PC-3 (cell line): ENCODE results near the gene NOD1. TPM values are rescaled to one million over a fixed set of nuclear protein-coding genes. Genes with fewer than 3 reads are reported as not detected.
"Not testable (repeated sequence)": the region's sequence is repeated elsewhere in the genome, so short reads cannot be mapped to it uniquely, and the experiment has no call there.

Experiments used
- ATAC-seq: fragments of 200-7000 bp; cut with Tn5 transposase; 2 replicates; pipeline ENCODE4 v1.9.1; 2020; ENCODE audit warnings: mild to moderate bottlenecking, moderate library complexity
- BruUV-seq: library from RNA; stranded (reverse); fragments of 400-500 nt; replicated peaks from 2 replicates; lab custom pipeline; 2021; lab: Mats Ljungman, UMichigan
- CTCF ChIA-PET: fragments of 300-600 bp; sonication (Branson Sonifier 250); formaldehyde crosslinking; loops from one replicate; lab custom pipeline; 2022; ENCODE audit warnings: antibody characterized with exemption; lab: Charles Lee
- POLR2A ChIA-PET: fragments of 300-600 bp; sonication (Branson Sonifier 250); formaldehyde crosslinking; loops from one replicate; lab custom pipeline; 2022; ENCODE audit warnings: antibody characterized with exemption; ENCODE audit not compliant: unreplicated experiment; lab: Charles Lee
- DNase-seq: peaks from one replicate; pipeline ENCODE4 v3.0.0-alpha.2; 2015
- H2AFZ ChIP-seq: fragments of 300-600 bp; sonication (generic); 2 replicates; pipeline ENCODE4 v1.6.0; 2016; ENCODE audit warnings: antibody characterized with exemption, low read length
- H3F3A ChIP-seq: fragments of 300-600 bp; sonication (generic); one replicate; pipeline ENCODE4 v1.6.0; 2017; ENCODE audit warnings: antibody characterized with exemption, low read length, control low read depth, mild to moderate bottlenecking; ENCODE audit not compliant: unreplicated experiment
- H3K27ac ChIP-seq: fragments of 300-600 bp; sonication (generic); 2 replicates; pipeline ENCODE4 v1.5.1; 2016; ENCODE audit warnings: mild to moderate bottlenecking, low read length
- H3K27me3 ChIP-seq: fragments of 300-600 bp; sonication (generic); 2 replicates; pipeline ENCODE4 v1.6.1; 2016; ENCODE audit warnings: low read length, mixed read lengths
- H3K36me3 ChIP-seq: fragments of 300-600 bp; sonication (generic); 2 replicates; pipeline ENCODE4 v1.6.1; 2016; ENCODE audit warnings: low read depth, mixed run types, low read length, mixed read lengths
- H3K4me1 ChIP-seq: fragments of 300-600 bp; sonication (generic); 2 replicates; pipeline ENCODE4 v1.5.1; 2016; ENCODE audit warnings: low read length; ENCODE audit not compliant: insufficient read depth
- H3K4me2 ChIP-seq: fragments of 300-600 bp; sonication (generic); 2 replicates; pipeline ENCODE4 v1.6.0; 2016; ENCODE audit warnings: low read length
- H3K4me3 ChIP-seq: fragments of 300-600 bp; sonication (generic); 2 replicates; pipeline ENCODE4 v1.5.1; 2016; ENCODE audit warnings: mild to moderate bottlenecking, low read length, mixed read lengths
- H3K79me2 ChIP-seq: fragments of 300-600 bp; sonication (generic); 2 replicates; pipeline ENCODE4 v1.6.1; 2017; ENCODE audit warnings: low read length, mixed read lengths
- H3K9ac ChIP-seq: fragments of 300-600 bp; sonication (generic); 2 replicates; pipeline ENCODE4 v1.6.0; 2016; ENCODE audit warnings: mild to moderate bottlenecking, low read length
- H3K9me2 ChIP-seq: fragments of 300-600 bp; sonication (generic); replicated peaks from 2 replicates; pipeline ENCODE4 v1.6.1; 2016; ENCODE audit warnings: mixed run types, low read length, mixed read lengths
- H3K9me3 ChIP-seq: fragments of 300-600 bp; sonication (generic); 2 replicates; pipeline ENCODE4 v1.6.1; 2016; ENCODE audit warnings: low read length, mixed read lengths
- H4K20me1 ChIP-seq: fragments of 300-600 bp; sonication (generic); 2 replicates; pipeline ENCODE4 v1.6.1; 2016; ENCODE audit warnings: low read length, mixed read lengths
- CTCF ChIP-seq: fragments of 300-600 bp; sonication (generic); conservative IDR thresholded peaks from 2 replicates; pipeline ENCODE4 v1.5.1; 2017; ENCODE audit warnings: antibody characterized with exemption, low read depth, mild to moderate bottlenecking, low read length
- EZH2 ChIP-seq: fragments of 300-600 bp; sonication (generic); IDR thresholded peaks from one replicate; pipeline ENCODE4 v1.6.1; 2017; ENCODE audit warnings: antibody characterized with exemption, mild to moderate bottlenecking, low read length; ENCODE audit not compliant: unreplicated experiment
- EZH2phosphoT487 ChIP-seq: fragments of 300-600 bp; sonication (generic); IDR thresholded peaks from 2 replicates; pipeline ENCODE4 v1.6.1; 2018; ENCODE audit warnings: mild to moderate bottlenecking, antibody characterized with exemption, low read length, borderline replicate concordance
- intact Hi-C: fragments of 100-400 bp; cut with micrococcal nuclease; formaldehyde crosslinking; loops from 2 replicates; pipeline ENCODE4 v1.9.0; 2023
- total RNA-seq: library from RNA; depleted of rRNA; stranded (reverse); fragments of >200 nt; gene quantifications from 2 replicates; pipeline ENCODE4 v1.2.3, GENCODE V29; 2014

NOD1 gene
- total RNA-seq, 1 experiment from 2014 or later: 5.9 TPM

DNA sequence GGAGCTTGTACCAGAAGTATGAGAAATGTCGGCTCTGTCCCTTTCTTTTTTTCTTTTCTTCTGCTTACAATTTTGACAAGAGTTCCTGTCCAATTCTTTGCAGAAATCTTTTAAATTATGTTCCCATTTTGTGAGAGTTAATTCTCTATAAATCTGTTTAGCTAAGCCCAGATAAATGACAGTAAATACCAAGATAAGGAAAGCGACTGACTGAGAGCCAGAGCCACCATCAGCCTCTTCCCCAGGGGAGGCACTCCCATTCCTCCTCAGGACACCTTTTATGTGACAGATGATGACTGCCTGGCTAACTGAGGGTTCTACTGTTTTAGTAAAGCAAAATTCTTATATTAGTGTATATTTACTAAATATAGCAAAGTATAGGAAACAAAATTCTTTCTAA lies 32.9 kb upstream of the NOD1 start:
- POLR2A ChIA-PET: no interaction called here
- Histone ChIP-seq H3K36me3 (no peaks in the 10 kb centered on the region), H3K79me2 (no peaks in the 10 kb centered on the region), H3K4me2 (no peak overlapping the region), H3K27ac (no peak overlapping the region), H3K4me3 (no peak overlapping the region), H4K20me1 (no peaks in the 10 kb centered on the region), H3K9me2 (no peaks in the 10 kb centered on the region), H3F3A (no peaks in the 10 kb centered on the region), H3K9me3 (no peaks in the 10 kb centered on the region), H3K27me3 (no peaks in the 10 kb centered on the region), H3K9ac (no peak overlapping the region), H2AFZ (no peak overlapping the region), H3K4me1 (peaks cover 12% of the 10 kb centered on the region; the same call in 1 of the 2 replicates)
- TF ChIP-seq EZH2: no peak
- TF ChIP-seq CTCF: no peak
- no peak for TF ChIP-seq EZH2phosphoT487
- no TSS peak for BruUV-seq
- no peak for DNase-seq
- no peak for ATAC-seq
- intact Hi-C loops: no loop called here
- CTCF ChIA-PET: interaction anchor here (3.5 kb wide), 1 partner anchor 53 kb away, joined by 20 read pairs; no protein-coding TSS in a partner anchor

- intact Hi-C loops: loop anchor here (1.0 kb wide), 2 partner anchors 38 to 53 kb away; no protein-coding TSS in a partner anchor
- no peaks in the 10 kb centered on the region for H3K27me3 ChIP-seq
- ATAC-seq: peak; percentile 66
Measured at GRCh38 chr7:30510124-30511075, 31.8 kb upstream of the NOD1 start.

DNA sequence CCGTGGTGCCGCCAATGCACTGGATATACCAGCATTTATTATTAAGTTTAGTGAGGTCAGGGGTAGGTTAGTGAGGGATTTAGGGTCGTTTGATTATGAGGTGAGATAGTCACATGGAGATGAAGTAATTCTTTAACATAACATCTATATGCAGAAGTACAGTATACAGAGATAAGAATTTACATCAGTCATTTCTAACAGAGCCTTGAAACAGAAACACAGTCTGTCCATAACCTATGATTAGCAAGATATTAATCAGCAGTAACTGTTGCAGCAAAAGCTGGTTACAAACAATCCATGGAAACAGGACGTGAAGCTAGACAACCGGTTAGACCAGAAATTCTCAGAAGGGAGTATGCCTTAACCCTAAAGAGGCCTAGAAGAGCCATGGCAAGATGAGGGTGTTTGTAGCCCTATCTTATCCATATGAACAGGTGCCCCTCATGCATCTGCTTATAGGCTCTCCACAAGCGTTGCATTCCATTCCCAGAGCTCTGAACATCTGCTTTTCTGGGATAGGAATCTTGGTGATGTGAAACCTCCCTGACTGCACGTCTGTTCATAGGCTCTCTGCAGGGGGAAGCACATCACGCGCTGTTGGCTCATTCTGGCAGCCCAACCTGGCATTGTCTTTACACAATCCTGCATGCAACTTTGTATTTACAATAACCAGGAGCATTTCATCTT lies 30.7 kb upstream of the NOD1 start:
- H3K4me1 ChIP-seq: peaks cover 20% of the 10 kb centered on the region; the same call in 1 of the 2 replicates
- H3K9ac ChIP-seq, H3K36me3 ChIP-seq, H2AFZ ChIP-seq, POLR2A ChIA-PET, H3K9me2 ChIP-seq, H3K79me2 ChIP-seq, H3K9me3 ChIP-seq, H3K27me3 ChIP-seq, BruUV-seq, H4K20me1 ChIP-seq, H3K27ac ChIP-seq, H3F3A ChIP-seq, ATAC-seq: not testable (repeated sequence)
- peak overlapping the region; percentile 24; the same call in 1 of the 2 replicates for H3K4me3 ChIP-seq
- DNase-seq: peak; percentile 36
- peak overlapping the region; percentile 60 for H3K4me2 ChIP-seq
- intact Hi-C loops: loop anchor here (10.0 kb wide), 1 partner anchor 345 kb away; no protein-coding TSS in a partner anchor
- CTCF ChIA-PET: interaction anchor here (1.0 kb wide), 1 partner anchor 55 kb away, joined by 3 read pairs; no protein-coding TSS in a partner anchor

More at GRCh38 chr7:30510124-30511075, 31.8 kb upstream of the NOD1 start:
- H2AFZ ChIP-seq: no peak overlapping the region
- no peaks in the 10 kb centered on the region for H3K9me2 ChIP-seq
- H3K79me2 ChIP-seq: no peaks in the 10 kb centered on the region
- H3K4me3 ChIP-seq: no peak overlapping the region
- H3K9me3 ChIP-seq: no peaks in the 10 kb centered on the region
- H3K36me3 ChIP-seq: no peaks in the 10 kb centered on the region
- CTCF ChIA-PET: interaction anchor here (1.0 to 3.5 kb wide), 3 partner anchors 14 to 109 kb away, joined by 3 to 20 read pairs (median 3); no protein-coding TSS in a partner anchor
- BruUV-seq: no TSS peak
- TF ChIP-seq CTCF (peak; percentile 91), EZH2 (no peak), EZH2phosphoT487 (no peak)
- POLR2A ChIA-PET: no interaction called here
- H3K4me2 ChIP-seq: no peak overlapping the region
- H3K27ac ChIP-seq: no peak overlapping the region
- peaks cover 15% of the 10 kb centered on the region; the same call in 1 of the 2 replicates for H3K4me1 ChIP-seq
- no peaks in the 10 kb centered on the region for H3F3A ChIP-seq
- peak; percentile 61 for DNase-seq
- H4K20me1 ChIP-seq: no peaks in the 10 kb centered on the region
- no peak overlapping the region for H3K9ac ChIP-seq

GRCh38 chr7:30507346-30507900 lies 28.8 kb upstream of the NOD1 start:
- H3K9ac ChIP-seq, H3K27ac ChIP-seq, H3K9me2 ChIP-seq, H3K27me3 ChIP-seq, BruUV-seq, H3F3A ChIP-seq, H3K4me2 ChIP-seq, DNase-seq, POLR2A ChIA-PET, H3K36me3 ChIP-seq, H3K9me3 ChIP-seq, ATAC-seq, H2AFZ ChIP-seq, H3K4me3 ChIP-seq: not testable (repeated sequence)
- CTCF ChIA-PET: interaction anchor here (0.9 kb wide), 1 partner anchor 57 kb away, joined by 3 read pairs; no protein-coding TSS in a partner anchor
- H3K4me1 ChIP-seq: peaks cover 31% of the 10 kb centered on the region
- peaks cover 11% of the 10 kb centered on the region; the same call in 1 of the 2 replicates for H4K20me1 ChIP-seq
- peaks cover 22% of the 10 kb centered on the region for H3K79me2 ChIP-seq
- intact Hi-C loops: loop anchor here (10.0 kb wide), 1 partner anchor 343 kb away; no protein-coding TSS in a partner anchor
